GM21717 (cell line): ENCODE data around the gene RIN3.
"Not testable (repeated sequence)": the region's sequence is repeated elsewhere in the genome, so short reads cannot be mapped to it uniquely, and the experiment has no call there.

ENCODE experiments used
- ATAC-seq: cut with Tn5 transposase; IDR thresholded peaks from one replicate; pipeline ENCODE4 v1.9.1; 2021; ENCODE audit warnings: mild to moderate bottlenecking, moderate library complexity; ENCODE audit not compliant: unreplicated experiment

The RIN3 gene

GRCh38 chr14:92619671-92620456, 106.3 kb downstream of the RIN3 start:
- no peak for ATAC-seq

- ATAC-seq = no peak
These were observed 108.7 kb downstream of the RIN3 start for GRCh38 chr14:92622311-92622710.

- no peak for ATAC-seq
These were observed 111.2 kb downstream of the RIN3 start for GRCh38 chr14:92624764-92625163.

- no peak for ATAC-seq
These were observed 111.6 kb downstream of the RIN3 start for GRCh38 chr14:92625213-92625612.

- ATAC-seq = no peak
These were observed 112.5 kb downstream of the RIN3 start for GRCh38 chr14:92626041-92626440.

GRCh38 chr14:92627707-92628215, 114.2 kb downstream of the RIN3 start:
- no peak for ATAC-seq

- no peak for ATAC-seq
These were observed 115.1 kb downstream of the RIN3 start for GRCh38 chr14:92628636-92629035.

GRCh38 chr14:92630367-92630766, 116.8 kb downstream of the RIN3 start:
- no peak for ATAC-seq

- ATAC-seq = no peak
These were observed 117.5 kb downstream of the RIN3 start for GRCh38 chr14:92631098-92631497.

GRCh38 chr14:92632546-92633273, 119.1 kb downstream of the RIN3 start:
- ATAC-seq = no peak

- ATAC-seq = no peak
These were observed 119.7 kb downstream of the RIN3 start for GRCh38 chr14:92633274-92633616.

GRCh38 chr14:92633724-92634123, 120.1 kb downstream of the RIN3 start:
- ATAC-seq = no peak

- no peak for ATAC-seq
These were observed 121.5 kb downstream of the RIN3 start for GRCh38 chr14:92635031-92635430.

- no peak for ATAC-seq
These were observed 122.3 kb downstream of the RIN3 start for GRCh38 chr14:92635896-92636295.

GRCh38 chr14:92637228-92637627, 123.6 kb downstream of the RIN3 start:
- no peak for ATAC-seq

- ATAC-seq = no peak
These were observed 124.3 kb downstream of the RIN3 start for GRCh38 chr14:92637864-92638263.

GRCh38 chr14:92638266-92638665, 124.7 kb downstream of the RIN3 start:
- ATAC-seq = no peak

- ATAC-seq = no peak
These were observed 125.3 kb downstream of the RIN3 start for GRCh38 chr14:92638904-92639303.

- not testable (repeated sequence) for ATAC-seq
These were observed 126.0 kb downstream of the RIN3 start for GRCh38 chr14:92639472-92640117.

- ATAC-seq = no peak
These were observed 127.7 kb downstream of the RIN3 start for GRCh38 chr14:92641306-92641705.

GRCh38 chr14:92644171-92644969, 130.8 kb downstream of the RIN3 start:
- ATAC-seq = no peak
